ENCODE data around the gene ZFR. TPM values are rescaled to one million over a fixed set of nuclear protein-coding genes. Genes with fewer than 3 reads are reported as not detected.

ZFR gene
- total RNA-seq, 1 experiment from 2014 or later = 72.7 TPM

- no peak for DNase-seq (ENCODE audit: low read depth, low spot score)
- intact Hi-C loops (cut with micrococcal nuclease; ENCODE audit: unreplicated experiment) = no loop called here
- CTCF ChIA-PET = no interaction called here
These were observed 18.1 kb upstream of the ZFR start for GRCh38 chr5:32462618-32463017.

DNA sequence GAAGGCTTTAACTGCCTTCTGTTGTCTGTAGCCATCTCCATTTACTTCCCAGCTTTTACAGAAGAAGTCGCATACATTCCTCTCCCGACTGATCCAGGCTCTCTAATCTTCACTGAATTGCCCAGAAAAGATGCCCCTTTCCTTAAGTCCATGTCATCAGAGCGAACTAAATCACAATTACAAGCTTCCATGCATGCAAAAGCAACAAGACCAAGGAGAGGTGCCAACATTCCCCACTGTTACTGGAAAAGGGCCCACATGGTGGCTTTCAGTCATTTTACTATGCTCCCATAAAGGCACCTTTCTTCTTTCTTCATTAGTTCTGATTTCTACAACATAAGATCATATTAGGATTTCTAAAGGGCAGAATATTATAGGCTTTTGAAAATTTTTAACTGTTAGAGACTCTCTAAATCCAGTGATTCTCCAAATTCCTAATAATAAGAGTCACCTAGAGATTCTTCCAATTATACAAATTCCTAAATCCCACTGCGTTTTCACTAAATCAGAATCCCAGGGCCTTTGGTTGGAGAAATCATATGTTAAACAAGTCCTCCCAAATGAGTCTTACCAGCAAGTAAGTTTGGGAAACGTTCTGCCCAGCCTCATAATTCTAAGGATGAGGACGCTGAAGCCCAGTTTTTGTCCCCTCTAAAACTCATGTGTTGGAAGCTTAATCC, 17.0 kb upstream of the ZFR start:
- Histone ChIP-seq H3K4me1 (ENCODE audit: control insufficient read depth, insufficient read depth, low read length) (no peaks in the 10 kb centered on the region), H3K27ac (ENCODE audit: low read length) (no peak overlapping the region), H3K27me3 (ENCODE audit: control insufficient read depth, insufficient read depth, low read length) (peaks cover 6% of the 10 kb centered on the region; the same call in 1 of the 2 replicates), H3K9me3 (ENCODE audit: control insufficient read depth, insufficient read depth, low read depth, low read length) (no peaks in the 10 kb centered on the region), H3K36me3 (ENCODE audit: control insufficient read depth, insufficient read depth, low read length) (no peaks in the 10 kb centered on the region), H3K4me3 (ENCODE audit: low read depth in 2 of 2, low read length in 2 of 2) (no peak overlapping the region)
- DNase-seq (ENCODE audit: low read depth, low spot score) (no peak), ATAC-seq (no peak)
- POLR2A ChIA-PET = no interaction called here
- no TSS peak for BruUV-seq (replicated peaks)
- in situ Hi-C loops (cut with HindIII; ENCODE audit: low pct_unique_long_range_greater_than_20kb, low sequenced_read_pairs) (no loop called here), intact Hi-C loops (cut with micrococcal nuclease; ENCODE audit: unreplicated experiment) (no loop called here)
- no peak for TF ChIP-seq POLR2AphosphoS5 (IDR thresholded peaks at IDR 0.05; ENCODE audit: low read depth, low read length)
- TF ChIP-seq SIN3A (IDR thresholded peaks at IDR 0.05; ENCODE audit: borderline replicate concordance, insufficient read depth, low read depth, low read length) = no peak
- TF ChIP-seq, protein P1, sequence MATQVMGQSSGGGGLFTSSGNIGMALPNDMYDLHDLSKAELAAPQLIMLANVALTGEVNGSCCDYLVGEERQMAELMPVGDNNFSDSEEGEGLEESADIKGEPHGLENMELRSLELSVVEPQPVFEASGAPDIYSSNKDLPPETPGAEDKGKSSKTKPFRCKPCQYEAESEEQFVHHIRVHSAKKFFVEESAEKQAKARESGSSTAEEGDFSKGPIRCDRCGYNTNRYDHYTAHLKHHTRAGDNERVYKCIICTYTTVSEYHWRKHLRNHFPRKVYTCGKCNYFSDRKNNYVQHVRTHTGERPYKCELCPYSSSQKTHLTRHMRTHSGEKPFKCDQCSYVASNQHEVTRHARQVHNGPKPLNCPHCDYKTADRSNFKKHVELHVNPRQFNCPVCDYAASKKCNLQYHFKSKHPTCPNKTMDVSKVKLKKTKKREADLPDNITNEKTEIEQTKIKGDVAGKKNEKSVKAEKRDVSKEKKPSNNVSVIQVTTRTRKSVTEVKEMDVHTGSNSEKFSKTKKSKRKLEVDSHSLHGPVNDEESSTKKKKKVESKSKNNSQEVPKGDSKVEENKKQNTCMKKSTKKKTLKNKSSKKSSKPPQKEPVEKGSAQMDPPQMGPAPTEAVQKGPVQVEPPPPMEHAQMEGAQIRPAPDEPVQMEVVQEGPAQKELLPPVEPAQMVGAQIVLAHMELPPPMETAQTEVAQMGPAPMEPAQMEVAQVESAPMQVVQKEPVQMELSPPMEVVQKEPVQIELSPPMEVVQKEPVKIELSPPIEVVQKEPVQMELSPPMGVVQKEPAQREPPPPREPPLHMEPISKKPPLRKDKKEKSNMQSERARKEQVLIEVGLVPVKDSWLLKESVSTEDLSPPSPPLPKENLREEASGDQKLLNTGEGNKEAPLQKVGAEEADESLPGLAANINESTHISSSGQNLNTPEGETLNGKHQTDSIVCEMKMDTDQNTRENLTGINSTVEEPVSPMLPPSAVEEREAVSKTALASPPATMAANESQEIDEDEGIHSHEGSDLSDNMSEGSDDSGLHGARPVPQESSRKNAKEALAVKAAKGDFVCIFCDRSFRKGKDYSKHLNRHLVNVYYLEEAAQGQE (IDR thresholded peaks at IDR 0.05; ENCODE audit: insufficient read depth in 1 of 2, low read depth in 2 of 2, low read length in 1 of 2) = no peak
- TF ChIP-seq TCF7L2 (IDR thresholded peaks at IDR 0.05; ENCODE audit: low read depth, low read length) = no peak
- TF ChIP-seq, protein P2, sequence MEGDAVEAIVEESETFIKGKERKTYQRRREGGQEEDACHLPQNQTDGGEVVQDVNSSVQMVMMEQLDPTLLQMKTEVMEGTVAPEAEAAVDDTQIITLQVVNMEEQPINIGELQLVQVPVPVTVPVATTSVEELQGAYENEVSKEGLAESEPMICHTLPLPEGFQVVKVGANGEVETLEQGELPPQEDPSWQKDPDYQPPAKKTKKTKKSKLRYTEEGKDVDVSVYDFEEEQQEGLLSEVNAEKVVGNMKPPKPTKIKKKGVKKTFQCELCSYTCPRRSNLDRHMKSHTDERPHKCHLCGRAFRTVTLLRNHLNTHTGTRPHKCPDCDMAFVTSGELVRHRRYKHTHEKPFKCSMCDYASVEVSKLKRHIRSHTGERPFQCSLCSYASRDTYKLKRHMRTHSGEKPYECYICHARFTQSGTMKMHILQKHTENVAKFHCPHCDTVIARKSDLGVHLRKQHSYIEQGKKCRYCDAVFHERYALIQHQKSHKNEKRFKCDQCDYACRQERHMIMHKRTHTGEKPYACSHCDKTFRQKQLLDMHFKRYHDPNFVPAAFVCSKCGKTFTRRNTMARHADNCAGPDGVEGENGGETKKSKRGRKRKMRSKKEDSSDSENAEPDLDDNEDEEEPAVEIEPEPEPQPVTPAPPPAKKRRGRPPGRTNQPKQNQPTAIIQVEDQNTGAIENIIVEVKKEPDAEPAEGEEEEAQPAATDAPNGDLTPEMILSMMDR (IDR thresholded peaks at IDR 0.05) = no peak
- CTCF ChIA-PET = no interaction called here

More at GRCh38 chr5:32462618-32463017, 18.1 kb upstream of the ZFR start:
- POLR2A ChIA-PET = no interaction called here
- H3K9me3 ChIP-seq (ENCODE audit: control insufficient read depth, insufficient read depth, low read depth, low read length) = no peaks in the 10 kb centered on the region
- no peak for TF ChIP-seq TCF7L2 (IDR thresholded peaks at IDR 0.05; ENCODE audit: low read depth, low read length)
- TF ChIP-seq, protein P2 (IDR thresholded peaks at IDR 0.05) = no peak
- H3K36me3 ChIP-seq (ENCODE audit: control insufficient read depth, insufficient read depth, low read length) = no peaks in the 10 kb centered on the region
- H3K27me3 ChIP-seq (ENCODE audit: control insufficient read depth, insufficient read depth, low read length) = no peaks in the 10 kb centered on the region
- no peak for ATAC-seq
- H3K27ac ChIP-seq (ENCODE audit: low read length) = no peak overlapping the region
- no peaks in the 10 kb centered on the region for H3K4me1 ChIP-seq (ENCODE audit: control insufficient read depth, insufficient read depth, low read length)
- in situ Hi-C loops (cut with HindIII; ENCODE audit: low pct_unique_long_range_greater_than_20kb, low sequenced_read_pairs) = no loop called here
- no TSS peak for BruUV-seq (replicated peaks)
- H3K4me3 ChIP-seq (ENCODE audit: low read depth in 2 of 2, low read length in 2 of 2) = no peak overlapping the region

Data from Panc1 (cell line).